ENCODE data around the gene ZMIZ1. TPM values are rescaled to one million over a fixed set of nuclear protein-coding genes. Genes with fewer than 3 reads are reported as not detected.

Gene ZMIZ1
- total RNA-seq, 2 experiments from 2014 or later, result 38.3 to 41.6 TPM

GRCh38 chr10:79106256-79107050, 37.7 kb downstream of the ZMIZ1 start:
- ChIA-PET POLR2A (no interaction called here), CTCF (no interaction called here)

DNA sequence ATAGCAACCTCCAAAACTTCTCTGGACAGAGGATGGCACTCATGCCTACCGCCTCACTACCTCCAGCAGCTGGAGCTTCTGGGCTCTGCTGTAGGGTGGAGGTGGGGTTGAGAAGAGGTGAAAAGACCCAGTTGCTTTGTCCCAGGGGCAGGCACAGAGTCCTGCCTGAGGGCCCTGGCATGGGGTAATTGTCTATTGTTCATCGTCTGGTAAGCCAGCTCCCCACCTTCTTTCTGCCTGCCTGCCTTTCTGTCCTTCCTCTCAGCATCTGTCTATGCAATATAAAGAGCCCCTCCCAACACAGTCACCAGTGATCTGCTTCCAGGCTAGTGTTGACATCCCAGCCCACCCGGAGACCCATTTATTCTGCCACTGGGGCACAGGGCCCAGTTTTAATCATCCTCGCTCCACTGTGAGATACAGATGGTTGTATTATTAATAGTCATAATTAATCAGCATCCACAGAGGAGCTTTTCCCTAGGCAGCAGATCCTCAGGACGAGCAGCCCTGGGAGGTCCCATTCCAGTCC, 39.0 kb downstream of the ZMIZ1 start:
- ChIA-PET CTCF (no interaction called here), POLR2A (no interaction called here)

DNA sequence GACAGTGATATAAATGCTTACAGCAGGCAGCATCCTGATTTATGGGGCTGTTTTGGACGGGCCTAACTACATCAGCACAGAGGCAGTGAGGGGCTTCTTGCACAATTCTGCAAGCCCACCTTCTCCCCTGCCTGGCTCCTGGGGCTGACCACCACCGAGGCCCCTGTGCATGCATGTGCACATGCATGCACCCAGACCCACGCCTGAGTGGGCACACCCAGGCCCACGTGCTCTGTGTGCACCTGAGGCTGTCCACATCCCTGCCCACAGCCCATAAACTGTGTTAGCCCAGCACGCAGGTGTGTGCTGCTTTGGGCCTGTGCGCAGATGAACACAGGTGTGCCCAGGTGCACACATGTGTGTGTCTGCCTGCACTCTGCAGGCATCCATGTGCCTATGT, 40.0 kb downstream of the ZMIZ1 start:
- ChIA-PET CTCF (no interaction called here), POLR2A (no interaction called here)

GRCh38 chr10:79111427-79111826, 42.7 kb downstream of the ZMIZ1 start:
- ChIA-PET CTCF (no interaction called here), POLR2A (no interaction called here)

DNA sequence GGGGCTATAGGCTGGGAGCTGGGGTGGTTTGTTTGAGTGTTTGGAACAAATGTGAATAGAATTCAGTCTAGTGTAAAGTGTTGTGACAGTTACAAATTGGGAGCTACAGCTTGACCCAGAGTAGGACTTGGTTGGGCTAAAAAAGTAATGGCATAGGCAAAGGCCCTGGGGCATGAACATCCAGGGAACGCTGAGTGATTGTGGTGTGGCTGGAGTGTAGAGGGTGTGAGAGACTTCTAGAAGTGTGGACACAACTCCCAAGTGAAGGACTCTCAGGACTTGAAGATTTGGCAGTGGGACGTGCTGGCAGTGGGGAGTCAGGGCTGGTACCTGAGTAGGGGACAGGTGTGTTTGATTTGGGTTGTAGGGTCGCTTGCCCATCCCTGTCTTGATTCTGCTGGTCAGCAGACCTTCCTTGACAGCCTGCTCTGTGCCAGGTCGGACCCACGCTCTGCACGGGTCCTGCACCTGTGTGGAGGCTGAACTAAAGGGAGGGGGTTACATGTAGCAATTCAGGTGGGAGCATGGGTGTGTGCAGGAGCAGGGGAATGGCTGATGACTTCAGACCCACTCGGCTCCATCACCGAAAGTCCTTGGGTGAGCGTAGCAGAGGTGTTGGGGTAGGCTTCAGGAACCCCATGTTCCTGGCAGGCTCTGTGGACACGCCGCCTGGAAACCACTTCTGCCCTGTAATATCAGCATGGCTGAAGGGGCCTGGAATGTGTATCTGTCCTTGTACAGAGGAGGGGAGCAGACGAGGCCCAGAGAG, 43.3 kb downstream of the ZMIZ1 start:
- POLR2A ChIA-PET, result no interaction called here
- CTCF ChIA-PET, result no interaction called here

- POLR2A ChIA-PET, result no interaction called here
- CTCF ChIA-PET, result no interaction called here
Observed at GRCh38 chr10:79112881-79113431, 44.2 kb downstream of the ZMIZ1 start.

DNA sequence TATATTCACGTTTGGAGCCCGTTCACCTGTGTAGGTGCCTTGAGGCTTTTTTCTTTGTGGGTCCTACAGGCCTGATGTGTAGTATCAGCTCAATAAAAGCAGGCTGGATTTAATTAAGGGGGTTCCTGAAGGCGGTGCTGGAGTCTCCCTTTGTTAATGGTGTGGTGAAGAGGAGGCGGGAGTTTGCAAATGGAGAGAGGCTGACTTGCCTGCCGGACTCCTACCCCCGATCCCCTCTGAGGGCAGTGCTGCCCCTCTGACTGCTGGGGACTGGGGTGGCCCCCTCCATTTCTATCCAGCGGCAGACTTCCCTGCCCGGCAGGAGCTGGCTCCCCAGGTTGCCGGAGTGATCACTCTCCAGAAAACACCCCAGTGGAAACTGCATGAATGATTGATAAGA, 45.1 kb downstream of the ZMIZ1 start:
- POLR2A ChIA-PET, result no interaction called here
- CTCF ChIA-PET, result no interaction called here

DNA sequence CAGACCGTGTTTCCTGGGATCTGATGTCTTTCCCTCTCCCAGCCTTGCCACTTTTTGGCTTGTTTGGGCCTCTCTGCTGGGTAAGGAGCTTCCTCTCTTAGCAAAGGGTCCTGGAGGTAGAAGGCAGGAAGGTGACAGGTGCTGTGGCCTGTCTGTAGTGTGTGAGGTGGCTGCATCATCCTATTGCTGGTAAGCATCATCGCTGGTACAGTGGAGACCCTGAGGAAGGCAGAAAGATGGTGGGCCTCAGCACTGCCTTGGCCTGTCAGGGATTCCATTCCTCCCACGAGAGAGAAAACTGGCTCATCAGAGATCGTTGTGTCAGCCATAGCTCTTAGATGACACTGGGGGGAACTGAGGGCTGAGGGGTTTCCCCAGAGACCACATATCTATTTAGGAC, 46.5 kb downstream of the ZMIZ1 start:
- ChIA-PET POLR2A (no interaction called here), CTCF (no interaction called here)

- POLR2A ChIA-PET, result no interaction called here
- CTCF ChIA-PET, result no interaction called here
Observed at GRCh38 chr10:79116368-79116767, 47.6 kb downstream of the ZMIZ1 start.

DNA sequence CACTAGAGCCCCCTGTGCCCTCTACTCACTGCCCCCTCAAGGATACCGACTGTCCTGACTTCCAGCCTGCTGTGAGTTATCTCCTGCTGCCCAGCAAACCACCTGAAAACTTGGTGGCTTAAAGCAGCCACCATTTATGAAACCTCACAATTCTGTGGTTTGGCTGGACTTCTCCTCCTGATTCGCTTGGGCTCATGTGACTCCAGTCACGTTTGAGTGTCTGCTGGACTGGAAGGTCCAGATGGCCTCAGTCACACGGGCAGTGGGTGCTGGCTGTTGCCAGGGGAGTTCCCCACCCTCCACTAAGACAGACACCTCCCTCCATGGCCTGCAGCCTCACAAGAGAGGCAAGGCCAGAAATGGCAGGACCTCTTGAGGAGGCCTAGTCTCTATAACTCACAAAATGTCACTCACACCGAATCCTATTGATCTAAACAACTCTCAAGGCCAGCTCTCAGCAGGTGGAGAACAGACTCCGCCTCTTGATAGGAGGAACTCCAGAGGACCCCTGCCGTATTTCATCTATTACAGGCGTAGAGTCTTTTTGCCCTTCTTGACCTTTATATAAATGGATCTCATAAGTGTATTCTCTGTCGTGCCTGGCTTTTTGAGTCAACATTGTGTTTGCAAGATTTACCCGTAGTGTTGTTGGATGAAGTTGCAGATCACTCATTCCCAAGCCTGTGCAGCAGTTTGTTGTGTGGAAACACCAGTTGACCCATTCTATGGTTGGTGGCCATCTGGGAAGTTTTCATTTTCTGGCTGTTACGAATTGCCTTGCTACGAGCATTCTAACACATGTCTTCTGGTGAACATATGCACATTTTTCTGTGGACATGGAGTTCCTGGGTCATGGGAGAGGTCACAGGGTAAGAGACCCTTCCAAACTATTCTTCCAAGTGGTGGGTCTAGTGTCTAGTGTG, 48.3 kb downstream of the ZMIZ1 start:
- ChIA-PET CTCF (interaction anchor here (1.2 kb wide), 1 partner anchor 78 kb away, joined by 3 read pairs; no protein-coding TSS in a partner anchor), POLR2A (no interaction called here)

GRCh38 chr10:79118286-79119202, 49.8 kb downstream of the ZMIZ1 start:
- ChIA-PET POLR2A (no interaction called here), CTCF (interaction anchor here (1.2 kb wide), 1 partner anchor 77 kb away, joined by 3 read pairs; no protein-coding TSS in a partner anchor)

GRCh38 chr10:79119306-79119705, 50.5 kb downstream of the ZMIZ1 start:
- ChIA-PET POLR2A (no interaction called here), CTCF (no interaction called here)

DNA sequence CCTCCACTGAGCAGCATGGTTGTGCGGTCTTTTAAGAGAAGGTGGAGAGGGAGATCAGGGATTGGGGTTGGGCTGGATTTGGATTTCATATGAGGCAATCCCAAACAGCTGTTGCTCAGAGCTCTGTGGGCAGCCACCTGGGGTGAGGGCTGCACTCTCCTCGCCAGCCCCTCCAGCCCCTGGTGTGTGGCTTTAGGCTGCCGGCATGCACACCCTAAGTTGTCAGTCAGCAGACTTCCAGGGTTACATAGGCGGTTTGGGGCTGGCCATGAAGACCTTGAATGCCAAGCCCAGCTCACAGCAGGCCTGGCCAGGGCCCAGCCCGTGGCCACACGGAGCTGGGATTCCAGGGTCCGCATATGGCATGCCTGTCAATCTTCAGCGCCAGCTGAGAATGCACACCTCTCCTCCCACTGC, 54.8 kb downstream of the ZMIZ1 start:
- ChIA-PET CTCF (no interaction called here), POLR2A (no interaction called here)

GRCh38 chr10:79124066-79124465, 55.3 kb downstream of the ZMIZ1 start:
- ChIA-PET CTCF (no interaction called here), POLR2A (no interaction called here)

DNA sequence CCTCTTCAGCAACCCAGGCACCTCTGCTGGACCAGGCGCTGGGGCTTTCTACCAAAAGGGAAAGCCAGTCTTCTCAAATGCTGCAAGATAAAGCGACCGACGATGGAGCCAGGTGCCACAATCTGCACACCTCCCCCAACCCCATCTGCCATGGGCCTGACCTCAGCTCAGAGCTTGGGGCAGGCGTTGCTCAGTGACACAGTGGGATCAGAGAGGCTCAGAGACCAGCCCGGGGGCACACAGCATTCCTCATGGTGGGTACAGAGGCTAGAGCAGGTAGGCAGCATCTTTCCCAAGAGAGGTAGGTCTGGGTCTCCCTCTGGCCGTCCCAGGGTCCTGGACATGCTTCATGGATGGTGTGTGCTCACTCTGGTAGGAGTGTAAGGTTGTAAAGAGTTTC, 56.3 kb downstream of the ZMIZ1 start:
- CTCF ChIA-PET, result no interaction called here
- POLR2A ChIA-PET, result no interaction called here

- ChIA-PET POLR2A (no interaction called here), CTCF (no interaction called here)
Observed at GRCh38 chr10:79126351-79127080, 57.8 kb downstream of the ZMIZ1 start.

DNA sequence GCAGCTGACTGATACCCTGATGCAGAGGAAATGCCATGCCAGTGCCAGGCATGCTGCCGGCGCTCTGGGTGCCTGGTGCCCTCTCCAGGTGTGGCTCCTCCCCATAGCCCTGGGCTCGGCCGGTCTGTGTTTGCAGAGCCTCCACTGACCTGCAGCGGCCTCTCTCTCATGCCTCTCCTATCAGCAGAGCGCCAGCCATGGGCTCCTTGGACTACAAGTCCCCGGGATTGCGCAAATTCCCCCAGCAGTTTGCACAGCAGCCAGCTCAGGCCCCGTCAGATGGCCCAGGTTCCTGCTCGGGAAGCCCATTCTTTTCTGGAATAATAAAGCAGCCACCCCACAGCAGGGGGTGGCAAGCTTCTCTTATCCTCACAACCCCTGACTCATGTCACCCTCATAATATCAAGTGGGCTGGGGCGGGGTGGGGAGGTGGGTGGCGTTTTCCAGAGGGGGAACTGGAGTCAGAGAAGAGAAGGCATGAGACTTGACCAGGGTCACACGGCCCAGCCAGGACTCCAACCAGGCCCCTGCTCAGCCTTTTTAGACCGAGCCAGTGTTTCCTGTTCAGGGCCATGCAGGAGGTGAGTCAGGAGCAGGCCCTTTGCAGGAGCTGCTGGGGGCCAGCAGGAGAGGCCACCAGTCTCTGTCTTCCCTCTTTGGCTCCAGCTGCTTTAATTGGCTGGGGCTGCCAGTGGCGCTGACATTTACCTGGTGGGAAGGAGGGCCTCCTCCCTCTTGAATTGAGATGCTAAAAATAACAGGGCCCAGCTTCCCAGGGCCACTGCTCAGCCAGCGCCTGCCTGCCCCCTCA, 58.6 kb downstream of the ZMIZ1 start:
- ChIA-PET POLR2A (no interaction called here), CTCF (no interaction called here)
